Left ventricle myocardium superior (tissue), 1 donor: ENCODE measurements around the gene RBPJ. TPM values are rescaled to one million over a fixed set of nuclear protein-coding genes. Genes with fewer than 3 reads are reported as not detected.
A peak's percentile ranks its signal among the peaks of the same experiment; 100 is the strongest.

Experiments used
- ATAC-seq: fragments of 200-7000 bp; cut with Tn5 transposase; one replicate; pipeline ENCODE4 v1.9.1; 2020; ENCODE audit warnings: mild to moderate bottlenecking, moderate library complexity
- DNase-seq: peaks from one replicate; pipeline ENCODE4 v3.0.0-alpha.2; 2020
- intact Hi-C: fragments of 100-400 bp; cut with micrococcal nuclease; formaldehyde crosslinking; loops from one replicate; pipeline ENCODE4 v1.11.0; 2022
- total RNA-seq: library from RNA; stranded (reverse); fragmentation: NEBNext Ultra II Directional; extraction: Animal tissue kit (Norgen Biotek cat#: 25700); gene quantifications from one replicate; pipeline ENCODE4 v1.2.1, GENCODE V29; 2021
- donor health status: DM: no; HTN: yes; CAD: no; lungs with severe emphysema.

RBPJ gene
- total RNA-seq, 1 donor from 2014 or later = 48.4 TPM

- intact Hi-C loops = loop anchor here (5.0 kb wide), 1 partner anchor 322 kb away; no protein-coding TSS in a partner anchor
- DNase-seq = no peak
- peak; percentile 41 for ATAC-seq
These were observed 84.0 kb downstream of the RBPJ start for GRCh38 chr4:26404743-26405206.

DNA sequence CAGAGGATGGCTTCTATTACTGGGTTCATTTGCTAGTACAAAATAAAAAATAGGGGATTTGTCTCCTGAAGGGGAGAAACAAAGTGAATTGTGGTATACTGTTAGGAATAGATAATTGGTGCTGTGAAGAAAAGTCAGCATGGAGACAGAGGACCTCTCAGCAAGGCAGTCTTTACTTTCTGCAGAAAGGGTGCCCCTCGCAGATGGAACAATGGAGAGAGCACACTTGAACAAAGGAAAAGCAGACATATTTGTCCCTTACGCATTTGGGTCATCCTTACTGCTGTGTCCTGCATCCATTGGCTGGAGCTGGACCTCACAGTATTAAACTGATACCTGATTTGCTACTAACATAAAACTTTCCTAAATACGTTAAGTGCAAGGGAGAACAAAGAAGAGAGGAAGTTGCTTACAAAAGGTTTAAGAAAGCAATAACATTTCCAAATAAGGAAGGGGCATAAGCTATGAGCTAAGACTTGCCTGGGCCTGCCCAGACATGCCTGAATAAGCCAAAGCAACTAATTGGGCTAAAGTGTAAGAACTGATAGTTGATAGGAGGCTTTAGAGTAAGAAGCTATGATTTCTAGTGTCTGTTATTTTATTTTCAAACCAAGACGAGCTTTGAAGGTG lies 85.6 kb downstream of the RBPJ start:
- ATAC-seq = no peak
- intact Hi-C loops = loop anchor here (5.0 kb wide), 1 partner anchor 324 kb away; no protein-coding TSS in a partner anchor
- DNase-seq = no peak

- intact Hi-C loops = loop anchor here (5.0 kb wide), 1 partner anchor 325 kb away; no protein-coding TSS in a partner anchor
- no peak for ATAC-seq
- no peak for DNase-seq
These were observed 86.7 kb downstream of the RBPJ start for GRCh38 chr4:26407476-26407875.

DNA sequence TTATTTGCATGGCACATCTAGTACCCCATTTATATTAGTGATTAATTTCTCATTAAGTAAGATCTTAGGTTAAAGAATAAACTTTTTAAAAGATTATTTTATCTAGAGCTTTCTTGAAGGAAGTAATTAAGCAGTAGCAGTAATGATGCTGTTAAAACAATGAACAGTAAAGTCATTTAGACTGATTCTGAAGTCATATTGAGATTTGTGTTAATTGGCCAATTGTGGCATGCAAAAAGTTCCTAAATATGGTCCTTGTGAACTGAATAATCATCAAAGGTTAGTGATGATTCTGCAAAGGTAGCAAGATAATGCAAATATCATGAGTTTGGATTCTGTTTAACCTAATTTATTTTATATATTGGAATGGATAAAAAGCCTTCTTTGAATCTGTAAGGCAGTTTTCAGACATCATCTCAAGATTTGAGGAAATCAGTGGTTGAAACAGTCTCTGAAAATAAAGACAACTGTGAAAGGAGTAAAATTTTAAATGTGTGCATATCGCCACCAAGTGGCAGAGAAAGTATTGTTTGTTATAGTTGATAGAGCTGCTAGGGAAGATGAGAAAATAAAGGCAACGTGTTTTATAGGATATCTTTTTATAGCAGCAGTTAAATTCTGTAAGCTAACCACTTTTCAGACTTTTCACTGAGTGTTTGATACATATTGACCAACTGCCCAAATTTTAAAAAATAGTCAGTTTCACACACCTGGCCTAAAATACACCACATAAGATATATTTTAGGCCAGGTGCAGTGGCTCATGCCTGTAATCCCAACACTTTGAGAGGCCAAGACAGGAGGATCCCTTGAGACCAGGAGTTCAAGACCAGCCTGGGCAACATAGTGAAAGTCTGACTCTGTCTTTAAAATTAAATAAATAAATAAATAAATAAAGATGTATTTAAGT lies 89.8 kb downstream of the RBPJ start:
- DNase-seq = no peak
- intact Hi-C loops = loop anchor here (2.0 to 5.0 kb wide), 2 partner anchors 78 to 422 kb away; no protein-coding TSS in a partner anchor
- ATAC-seq = peak; percentile 27

DNA sequence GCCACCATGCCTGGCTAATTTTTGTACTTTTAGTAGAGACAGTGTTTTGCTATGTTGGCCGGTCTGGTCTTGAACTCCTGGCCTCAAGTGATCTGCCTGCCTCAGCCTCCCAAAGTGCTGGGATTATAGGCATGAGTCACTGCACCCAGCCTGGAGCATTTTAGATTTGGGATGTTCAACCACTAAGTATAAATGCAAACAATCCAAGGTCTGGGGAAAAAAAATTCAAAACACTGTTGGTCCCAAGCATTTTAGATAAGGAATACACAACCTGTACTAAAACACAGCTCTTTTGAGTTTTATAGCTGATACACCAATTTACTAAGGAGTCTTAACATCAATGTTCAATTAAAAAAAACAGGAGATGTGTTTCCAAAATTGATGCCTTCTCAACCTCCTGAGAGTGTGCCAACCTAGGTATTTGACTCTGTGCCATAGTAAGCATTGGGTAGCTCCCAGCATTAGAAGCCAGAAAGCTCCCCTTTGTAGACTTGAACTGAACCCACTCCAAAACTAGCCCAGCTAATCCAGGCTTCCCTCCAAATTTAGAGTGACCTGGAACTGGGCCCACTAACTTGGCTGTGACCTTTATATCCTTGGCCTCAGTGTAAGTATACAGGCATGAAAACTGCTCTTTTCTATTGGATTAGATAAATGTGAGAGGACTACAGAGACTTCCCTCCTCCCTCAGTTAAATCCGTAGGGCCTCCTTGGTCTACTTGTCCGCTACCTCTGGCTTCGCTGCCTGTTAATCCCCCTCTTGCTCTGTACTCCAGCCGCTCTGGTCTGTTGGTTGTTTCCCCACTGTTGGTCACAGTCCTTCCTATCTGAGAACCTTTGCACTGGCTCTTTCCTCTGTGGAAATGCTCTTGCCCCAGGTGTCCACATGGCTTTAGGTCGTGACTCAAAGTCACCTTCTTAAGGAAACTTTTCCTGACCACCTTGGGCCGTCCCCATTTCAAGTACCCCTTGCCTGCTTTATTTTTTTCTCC lies 91.9 kb downstream of the RBPJ start:
- DNase-seq (peak; percentile 58), ATAC-seq (peak; percentile 93)
- intact Hi-C loops = loop anchor here (5.0 kb wide), 1 partner anchor 80 kb away; no protein-coding TSS in a partner anchor

DNA sequence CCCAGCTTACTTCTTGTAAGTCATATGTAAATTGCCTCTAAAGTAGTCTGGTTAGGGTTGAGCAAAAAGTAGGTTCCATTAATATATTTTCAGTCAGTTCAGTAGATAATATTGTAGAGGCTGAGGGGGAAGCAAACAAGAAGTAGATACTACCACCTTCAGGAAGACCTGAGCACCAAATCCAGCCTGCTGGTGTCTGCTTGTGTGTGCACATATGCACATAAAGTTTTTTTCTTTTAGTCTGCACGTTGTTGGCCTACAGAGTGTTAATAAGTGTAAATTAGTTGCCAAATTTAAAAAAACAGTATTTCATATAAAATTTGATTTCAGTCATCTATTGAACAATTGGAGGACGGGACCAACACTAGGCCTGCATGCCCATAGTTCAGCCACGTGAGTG lies 92.8 kb downstream of the RBPJ start:
- ATAC-seq (no peak), DNase-seq (no peak)
- intact Hi-C loops = loop anchor here (5.0 kb wide), 1 partner anchor 81 kb away; no protein-coding TSS in a partner anchor

GRCh38 chr4:26418107-26418506 lies 97.3 kb downstream of the RBPJ start:
- no peak for ATAC-seq
- intact Hi-C loops = no loop called here

GRCh38 chr4:26418850-26419249 lies 98.0 kb downstream of the RBPJ start:
- intact Hi-C loops = no loop called here
- DNase-seq (no peak), ATAC-seq (no peak)

More at GRCh38 chr4:26418107-26418506, 97.3 kb downstream of the RBPJ start:
- DNase-seq = no peak

DNA sequence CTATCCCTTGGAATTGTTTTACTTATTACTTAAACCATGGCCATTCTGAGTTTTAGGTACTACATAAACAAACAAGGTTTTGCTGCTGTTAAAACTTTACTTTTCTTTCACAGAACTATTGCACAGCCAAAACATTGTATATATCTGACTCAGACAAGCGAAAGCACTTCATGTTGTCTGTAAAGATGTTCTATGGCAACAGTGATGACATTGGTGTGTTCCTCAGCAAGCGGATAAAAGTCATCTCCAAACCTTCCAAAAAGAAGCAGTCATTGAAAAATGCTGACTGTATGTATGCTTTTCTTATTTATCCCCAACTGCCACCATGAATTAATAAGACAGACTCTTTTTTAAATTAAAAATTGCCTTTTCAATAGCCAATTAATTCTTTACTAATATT lies 99.6 kb downstream of the RBPJ start:
- DNase-seq (no peak), ATAC-seq (no peak)
- intact Hi-C loops = no loop called here

- no peak for DNase-seq
- peak; percentile 43 for ATAC-seq
- intact Hi-C loops = no loop called here
These were observed 100.1 kb downstream of the RBPJ start for GRCh38 chr4:26420913-26421312.

DNA sequence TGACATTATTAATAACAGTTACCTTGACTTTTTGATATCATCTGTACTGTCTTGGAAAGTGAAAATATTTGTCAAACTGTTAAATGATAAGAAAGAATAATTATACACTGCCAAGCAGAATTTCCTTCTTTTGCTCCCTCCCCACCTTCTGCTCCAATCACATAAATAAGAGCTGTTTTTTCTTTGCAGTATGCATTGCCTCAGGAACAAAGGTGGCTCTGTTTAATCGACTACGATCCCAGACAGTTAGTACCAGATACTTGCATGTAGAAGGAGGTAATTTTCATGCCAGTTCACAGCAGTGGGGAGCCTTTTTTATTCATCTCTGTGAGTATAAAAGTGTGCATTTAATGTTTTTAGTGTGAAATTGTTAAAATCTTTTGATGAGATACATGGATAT lies 103.3 kb downstream of the RBPJ start:
- DNase-seq = no peak
- no peak for ATAC-seq
- intact Hi-C loops = no loop called here

- DNase-seq (no peak), ATAC-seq (no peak)
- intact Hi-C loops = no loop called here
These were observed 104.0 kb downstream of the RBPJ start for GRCh38 chr4:26424838-26425237.

DNA sequence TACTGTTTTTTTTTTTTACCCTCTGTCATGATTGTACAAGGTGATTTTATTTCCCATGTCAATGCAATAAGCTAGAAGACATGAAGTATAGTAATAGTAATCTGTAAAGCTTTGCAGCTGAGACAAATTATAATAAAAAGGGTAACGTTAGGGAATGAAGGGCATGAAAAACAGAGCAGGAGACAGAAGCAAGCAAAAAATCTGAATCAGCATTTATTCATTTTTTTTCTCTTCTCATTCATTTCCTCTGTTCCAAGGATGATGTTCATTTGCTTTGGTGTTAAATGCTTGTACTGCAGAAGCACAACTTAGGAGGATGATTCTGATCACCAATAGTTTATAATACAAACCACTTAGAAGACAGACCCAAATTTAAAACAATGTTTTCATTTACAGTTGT lies 105.1 kb downstream of the RBPJ start:
- intact Hi-C loops = no loop called here

DNA sequence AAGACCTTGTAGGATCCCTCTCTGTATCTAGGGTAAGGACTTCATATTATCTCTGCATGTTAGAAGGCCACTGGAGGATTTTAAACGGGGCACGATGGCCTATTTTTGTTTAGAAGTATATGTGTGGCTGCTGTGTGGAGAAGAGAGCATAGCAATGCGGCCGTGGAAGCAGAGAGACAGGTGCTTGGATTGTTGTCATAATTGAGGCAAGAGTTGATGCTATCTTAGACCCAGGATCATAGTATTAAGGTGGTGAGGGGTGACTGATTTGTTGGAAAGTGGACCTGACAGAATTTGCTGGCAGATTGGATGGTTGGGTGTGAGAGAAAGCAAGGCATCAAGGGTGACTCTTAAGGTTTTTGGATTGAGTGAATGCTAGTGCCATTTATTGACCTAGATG lies 106.1 kb downstream of the RBPJ start:
- intact Hi-C loops = no loop called here
- DNase-seq = no peak
- ATAC-seq = no peak

More for the DNA sequence above, 105.1 kb downstream of the RBPJ start:
- ATAC-seq (no peak), DNase-seq (no peak)

DNA sequence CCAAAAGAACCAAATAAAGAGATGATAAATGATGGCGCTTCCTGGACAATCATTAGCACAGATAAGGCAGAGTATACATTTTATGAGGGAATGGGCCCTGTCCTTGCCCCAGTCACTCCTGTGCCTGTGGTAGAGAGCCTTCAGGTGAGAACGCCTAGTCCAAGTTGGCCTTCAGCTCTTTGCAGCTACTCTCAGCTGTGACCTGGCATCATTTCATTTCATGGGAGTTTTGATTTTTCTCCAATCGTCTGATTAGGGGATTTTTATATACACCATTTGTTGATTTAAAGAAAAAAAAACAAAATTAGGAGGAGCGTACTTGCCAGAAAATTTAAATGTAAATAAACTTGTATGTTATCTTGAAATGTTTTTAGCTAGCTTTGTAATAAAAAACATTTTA lies 109.1 kb downstream of the RBPJ start:
- DNase-seq = no peak
- no peak for ATAC-seq
- intact Hi-C loops = no loop called here

DNA sequence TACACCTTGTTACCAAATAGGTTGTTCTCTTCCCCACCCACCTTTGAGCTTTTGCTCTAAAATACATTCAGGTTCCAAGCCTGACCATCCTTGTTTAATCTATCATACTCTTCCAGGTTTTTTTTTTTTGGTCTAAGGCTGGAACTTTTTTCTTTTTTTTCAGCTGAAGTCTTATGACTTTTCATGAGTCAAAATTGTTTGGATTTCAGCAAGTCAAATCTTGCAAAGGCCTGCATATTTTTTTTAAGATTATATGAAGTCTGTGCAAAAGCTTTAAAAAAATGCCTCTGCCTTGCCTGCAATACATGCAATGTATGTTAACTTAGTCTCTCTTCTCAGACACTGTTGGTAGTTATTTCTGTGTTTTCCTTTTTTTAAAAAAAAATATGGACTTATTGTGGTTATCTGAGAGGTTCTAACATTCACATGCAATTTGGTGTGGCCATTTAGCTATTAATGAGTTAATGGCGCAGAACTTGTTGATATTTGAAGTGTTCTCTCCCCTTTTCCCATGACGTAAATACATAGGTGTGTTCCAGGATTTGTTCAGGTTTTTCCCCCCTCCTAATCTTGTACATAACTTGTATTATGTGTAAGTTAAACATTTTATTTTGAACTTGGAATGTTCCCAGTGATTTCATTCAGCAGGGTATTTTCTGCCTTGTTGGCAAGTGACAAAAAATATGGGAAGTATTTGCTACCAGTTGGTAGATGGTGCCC lies 110.8 kb downstream of the RBPJ start:
- no peak for ATAC-seq

DNA sequence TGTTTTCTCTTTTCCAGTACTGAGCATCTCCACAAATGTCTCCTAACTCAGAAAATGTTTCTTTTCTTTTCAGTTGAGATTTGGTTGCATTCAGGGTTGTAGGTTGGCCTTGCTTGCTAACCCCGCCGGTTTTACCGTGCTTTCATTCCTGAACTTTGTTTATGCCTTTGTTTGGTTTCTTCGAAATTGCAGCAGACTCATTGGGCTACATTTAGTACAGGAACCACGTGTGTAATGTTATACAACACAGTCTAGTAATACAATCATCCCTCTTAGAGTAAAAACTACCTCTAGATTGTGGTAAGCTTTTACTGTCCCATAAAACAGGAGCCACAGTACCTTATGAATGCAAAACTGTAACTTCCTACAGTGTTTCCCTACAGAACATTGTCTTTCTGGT lies 111.6 kb downstream of the RBPJ start:
- intact Hi-C loops = no loop called here
- ATAC-seq (no peak), DNase-seq (no peak)

More for the DNA sequence above, 110.8 kb downstream of the RBPJ start:
- intact Hi-C loops = no loop called here
- no peak for DNase-seq

- DNase-seq (no peak), ATAC-seq (no peak)
- intact Hi-C loops = no loop called here
These were observed 112.7 kb downstream of the RBPJ start for GRCh38 chr4:26433556-26433955.
